NK-92 (cell line): ENCODE results near the gene SH2D3C.

Experiments used
- DNase-seq: peaks from one replicate; lab custom pipeline; 2025; ENCODE audit not compliant: unreplicated experiment; lab: John Stamatoyannopoulos, UW

The SH2D3C gene

GRCh38 chr9:127808347-127809001 lies 30.0 kb upstream of the SH2D3C start:
- no peak for DNase-seq

GRCh38 chr9:127806871-127807270 lies 28.4 kb upstream of the SH2D3C start:
- no peak for DNase-seq

- no peak for DNase-seq
Measured at GRCh38 chr9:127805620-127806019, 27.2 kb upstream of the SH2D3C start.

- DNase-seq: no peak
Measured at GRCh38 chr9:127803507-127804352, 25.3 kb upstream of the SH2D3C start.

- peak; percentile 37 for DNase-seq
Measured at GRCh38 chr9:127802576-127803443, 24.3 kb upstream of the SH2D3C start, which contains the start of gene FPGS. Gene FPGS, plus strand, starts transcription at chr9:127802882. Its CDS starts 43 bp downstream, at chr9:127802925.

- DNase-seq: no peak
Measured at GRCh38 chr9:127801955-127802575, 23.6 kb upstream of the SH2D3C start.

GRCh38 chr9:127796852-127797370 lies 18.4 kb upstream of the SH2D3C start:
- no peak for DNase-seq

- no peak for DNase-seq
Measured at GRCh38 chr9:127796225-127796813, 17.9 kb upstream of the SH2D3C start.

GRCh38 chr9:127794001-127794791 lies 15.7 kb upstream of the SH2D3C start:
- no peak for DNase-seq

- DNase-seq: no peak
Measured at GRCh38 chr9:127793093-127793708, 14.7 kb upstream of the SH2D3C start.

GRCh38 chr9:127792417-127793031 lies 14.1 kb upstream of the SH2D3C start:
- no peak for DNase-seq

GRCh38 chr9:127791085-127791484 lies 12.6 kb upstream of the SH2D3C start:
- no peak for DNase-seq

GRCh38 chr9:127790094-127790855 lies 11.8 kb upstream of the SH2D3C start:
- DNase-seq: no peak

GRCh38 chr9:127789179-127789578 lies 10.7 kb upstream of the SH2D3C start:
- DNase-seq: no peak

GRCh38 chr9:127788337-127789011 lies 10.0 kb upstream of the SH2D3C start:
- no peak for DNase-seq

GRCh38 chr9:127786773-127787104 lies 8.3 kb upstream of the SH2D3C start:
- no peak for DNase-seq

GRCh38 chr9:127785933-127786772 lies 7.7 kb upstream of the SH2D3C start, which contains the start of gene CDK9:
Gene CDK9, plus strand, starts transcription at chr9:127786034. Its CDS starts 115 bp downstream, at chr9:127786149.
- DNase-seq: peak; percentile 46
